GM12874 (cell line): ENCODE data around the gene NDUFAF7.
A peak's percentile ranks its signal among the peaks of the same experiment; 100 is the strongest.

Source experiments
- CTCF ChIP-seq: IDR thresholded peaks from 2 replicates; pipeline ENCODE4 v1.5.1; 2011; ENCODE audit warnings: low read depth, mild to moderate bottlenecking, control low read depth, low read length, moderate library complexity; ENCODE audit not compliant: insufficient read depth

NDUFAF7 gene

DNA sequence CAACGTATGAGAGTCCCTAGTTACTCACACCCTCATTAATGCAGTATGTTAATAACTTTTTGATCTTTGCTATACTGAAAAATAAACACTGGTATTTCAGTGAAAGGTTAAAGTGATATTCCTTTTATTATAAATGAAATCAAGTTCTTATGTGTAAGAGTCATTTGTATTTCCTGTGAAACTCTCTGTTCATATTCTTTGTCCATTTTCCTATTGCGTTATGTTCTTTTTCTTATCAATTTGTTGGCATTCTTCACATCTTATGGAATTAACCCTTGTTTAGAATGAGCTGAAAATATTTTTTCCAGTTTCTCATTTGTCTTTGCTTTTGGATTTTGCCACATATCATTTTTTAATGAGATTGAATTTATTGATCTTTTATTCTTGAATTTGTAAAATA, 44.8 kb downstream of the NDUFAF7 start:
- no peak for TF ChIP-seq CTCF

GRCh38 chr2:37281916-37282315, 50.5 kb downstream of the NDUFAF7 start:
- TF ChIP-seq CTCF, result no peak

- TF ChIP-seq CTCF, result no peak
Observed at GRCh38 chr2:37282746-37283145, 51.3 kb downstream of the NDUFAF7 start.

DNA sequence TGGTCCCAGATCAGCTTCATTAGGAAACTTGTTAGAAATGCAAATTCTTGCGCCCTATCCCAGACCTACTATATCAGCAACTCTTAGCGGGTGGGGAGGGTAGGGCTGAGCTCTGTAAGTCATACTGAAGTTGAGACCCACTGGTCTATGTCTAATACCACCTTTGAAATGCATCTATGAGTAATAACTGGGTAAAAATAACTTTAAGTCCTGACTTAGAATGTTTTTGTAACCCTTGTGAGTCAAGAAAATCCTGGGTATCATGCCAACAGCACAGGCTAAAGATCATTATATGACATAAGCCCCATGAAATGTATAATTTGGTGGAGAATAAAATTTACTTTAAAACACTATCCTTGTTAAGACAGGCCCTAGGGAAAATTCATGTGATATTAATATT, 51.7 kb downstream of the NDUFAF7 start:
- no peak for TF ChIP-seq CTCF

DNA sequence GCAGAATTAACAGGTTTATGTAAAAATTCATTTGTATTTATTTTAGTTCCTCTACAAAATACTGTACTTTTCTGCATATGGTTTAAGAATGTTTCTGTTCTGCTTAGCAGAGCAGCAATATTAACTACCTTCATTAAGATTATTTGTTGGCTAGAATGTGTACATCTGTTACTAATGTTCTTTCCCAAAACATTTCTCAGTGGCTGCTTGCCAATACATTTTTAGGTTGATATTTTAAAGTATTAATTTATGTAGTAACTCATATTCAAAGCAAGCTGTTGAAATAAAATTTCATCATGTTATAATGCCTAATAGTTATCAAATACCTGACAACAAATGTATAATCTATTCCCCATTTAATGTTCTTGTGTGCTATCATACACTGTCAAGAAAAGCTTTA, 52.9 kb downstream of the NDUFAF7 start:
- TF ChIP-seq CTCF, result no peak

- TF ChIP-seq CTCF, result peak; percentile 23; the same call in 1 of the 2 replicates
Observed at GRCh38 chr2:37287966-37288365, 56.5 kb downstream of the NDUFAF7 start.

GRCh38 chr2:37291680-37292079, 60.2 kb downstream of the NDUFAF7 start:
- TF ChIP-seq CTCF, result no peak

- no peak for TF ChIP-seq CTCF
Observed at GRCh38 chr2:37295469-37296073, 64.1 kb downstream of the NDUFAF7 start.
